GM18517 (cell line): ENCODE measurements around the gene PTPN11.
"Not testable (repeated sequence)": the region's sequence is repeated elsewhere in the genome, so short reads cannot be mapped to it uniquely, and the experiment has no call there.

Experiments
- ATAC-seq: cut with Tn5 transposase; IDR thresholded peaks from one replicate; pipeline ENCODE4 v1.9.1; 2021; ENCODE audit warnings: mild to moderate bottlenecking, moderate library complexity; ENCODE audit not compliant: unreplicated experiment

PTPN11 gene

GRCh38 chr12:112447106-112447505 is 28.4 kb downstream of the PTPN11 start:
- no peak for ATAC-seq

- not testable (repeated sequence) for ATAC-seq
Measured at GRCh38 chr12:112448165-112448564, 29.4 kb downstream of the PTPN11 start.

- ATAC-seq = no peak
Measured at GRCh38 chr12:112450725-112451124, 32.0 kb downstream of the PTPN11 start.

DNA sequence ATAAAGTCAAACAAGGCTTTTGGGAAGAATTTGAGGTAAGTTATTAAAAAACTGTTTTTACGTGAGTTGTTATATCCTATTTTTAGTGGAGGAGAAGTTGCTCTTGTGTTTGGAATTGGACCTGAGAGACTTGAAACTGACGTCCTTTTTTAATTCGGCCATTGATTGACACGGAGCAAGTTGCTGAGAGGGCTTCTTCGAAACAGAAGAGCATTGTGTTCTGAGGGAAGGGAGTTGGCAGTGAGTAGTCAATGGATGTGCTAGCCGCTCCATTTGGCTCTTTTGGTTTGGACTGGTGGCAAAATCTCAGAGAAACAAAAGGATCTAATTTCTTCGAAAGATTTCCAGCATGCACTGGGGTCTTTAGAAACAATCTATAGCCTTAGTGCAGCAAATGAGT is 37.3 kb downstream of the PTPN11 start:
- no peak for ATAC-seq

DNA sequence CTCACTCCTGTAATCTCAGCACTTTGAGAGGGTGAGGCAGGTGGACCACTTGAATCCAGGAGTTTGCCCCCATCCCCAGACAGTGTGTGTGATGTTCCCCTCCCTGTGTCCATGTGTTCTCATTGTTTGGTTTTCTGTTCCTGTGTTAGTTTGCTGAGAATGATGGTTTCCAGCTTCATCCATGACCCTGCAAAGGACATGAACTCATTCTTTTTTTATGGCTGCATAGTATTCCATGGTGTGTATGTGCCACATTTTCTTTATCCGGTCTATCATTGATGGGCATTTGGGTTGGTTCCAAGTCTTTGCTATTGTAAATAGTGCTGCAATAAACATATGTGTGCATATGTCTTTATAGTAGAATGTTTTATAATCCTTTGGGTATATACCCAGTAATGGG is 38.4 kb downstream of the PTPN11 start:
- ATAC-seq = not testable (repeated sequence)

GRCh38 chr12:112458330-112458729 is 39.6 kb downstream of the PTPN11 start:
- no peak for ATAC-seq

GRCh38 chr12:112458751-112459150 is 40.0 kb downstream of the PTPN11 start:
- ATAC-seq = no peak

DNA sequence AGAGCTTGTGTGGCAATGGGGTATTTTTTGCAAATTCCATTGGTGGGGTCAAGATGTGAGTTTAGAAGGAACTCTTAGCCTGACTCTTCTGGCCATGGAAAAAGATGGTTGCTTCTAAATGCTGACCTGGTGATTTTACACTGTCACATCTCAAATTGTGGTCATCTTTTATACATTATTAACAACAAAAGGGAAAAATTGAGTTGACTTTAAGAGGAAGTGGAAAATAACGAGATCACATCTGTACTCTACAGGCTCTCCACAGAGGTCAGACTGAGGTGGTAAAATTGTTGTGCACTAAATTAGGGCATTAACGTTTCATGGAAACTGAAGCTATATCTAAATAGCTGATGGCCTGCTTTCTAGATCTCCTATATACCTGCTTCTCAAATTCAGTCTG is 44.7 kb downstream of the PTPN11 start:
- ATAC-seq = no peak

GRCh38 chr12:112464605-112465004 is 45.9 kb downstream of the PTPN11 start:
- no peak for ATAC-seq

DNA sequence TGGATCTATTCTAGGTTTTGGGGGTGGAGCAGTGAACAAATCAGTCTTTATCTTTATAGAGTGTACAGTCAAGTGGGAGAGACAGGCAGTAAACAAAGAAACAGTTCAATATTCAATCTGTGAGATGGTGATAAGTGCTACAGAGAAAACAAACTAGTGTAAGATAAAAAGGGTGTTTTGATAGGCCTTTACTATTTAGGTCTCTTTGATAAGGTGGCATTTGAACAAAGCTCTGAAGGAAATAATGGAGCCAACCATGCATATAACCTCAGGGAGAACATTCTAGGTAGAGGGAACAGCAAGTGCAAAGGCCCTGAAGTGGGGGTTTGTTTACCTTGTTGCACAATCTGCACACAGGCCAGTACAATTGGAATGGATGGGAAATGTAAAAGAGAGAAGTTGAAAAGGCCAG is 47.3 kb downstream of the PTPN11 start:
- no peak for ATAC-seq

GRCh38 chr12:112466835-112467234 is 48.1 kb downstream of the PTPN11 start:
- ATAC-seq = no peak

DNA sequence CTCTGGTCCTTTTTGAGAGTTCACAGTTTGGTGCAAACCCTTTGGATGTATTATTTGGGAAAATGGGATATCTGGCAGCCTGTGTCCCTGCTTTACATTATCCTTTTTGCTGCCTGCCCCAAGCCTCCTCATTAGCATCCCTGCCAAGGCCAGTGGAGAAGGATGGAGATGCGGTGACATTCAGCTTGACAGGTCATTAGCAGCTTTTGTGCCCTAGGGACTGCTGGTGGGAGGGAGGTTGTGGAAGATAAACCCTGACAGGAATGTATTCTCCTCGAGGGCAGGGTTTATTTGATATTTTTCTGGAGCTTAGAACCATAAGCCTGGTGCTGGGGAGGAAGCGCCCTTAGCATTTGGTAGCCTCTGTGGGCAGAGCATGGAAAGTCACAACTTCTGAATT is 49.3 kb downstream of the PTPN11 start:
- ATAC-seq = no peak

DNA sequence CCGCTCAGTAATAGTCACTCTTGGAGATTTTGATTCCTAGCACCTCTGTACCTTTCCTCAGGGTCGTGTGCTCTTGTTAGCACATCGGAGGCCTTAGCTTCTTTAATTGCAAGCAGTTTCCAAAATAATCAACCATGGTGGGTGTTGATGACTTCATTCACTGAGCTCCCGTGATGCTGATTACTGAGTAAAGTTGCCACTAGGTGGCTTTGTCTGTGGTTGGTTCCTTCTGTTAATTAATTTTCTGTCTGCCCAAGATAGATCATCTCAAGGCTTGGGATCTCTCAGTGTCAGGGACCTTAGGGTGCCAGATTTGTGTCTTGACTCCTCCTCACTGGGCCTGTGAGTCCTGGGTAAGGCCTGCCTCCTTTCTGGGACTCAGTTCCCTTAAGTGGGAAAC is 54.3 kb downstream of the PTPN11 start:
- ATAC-seq = no peak

GRCh38 chr12:112479413-112479812 is 60.7 kb downstream of the PTPN11 start:
- no peak for ATAC-seq

DNA sequence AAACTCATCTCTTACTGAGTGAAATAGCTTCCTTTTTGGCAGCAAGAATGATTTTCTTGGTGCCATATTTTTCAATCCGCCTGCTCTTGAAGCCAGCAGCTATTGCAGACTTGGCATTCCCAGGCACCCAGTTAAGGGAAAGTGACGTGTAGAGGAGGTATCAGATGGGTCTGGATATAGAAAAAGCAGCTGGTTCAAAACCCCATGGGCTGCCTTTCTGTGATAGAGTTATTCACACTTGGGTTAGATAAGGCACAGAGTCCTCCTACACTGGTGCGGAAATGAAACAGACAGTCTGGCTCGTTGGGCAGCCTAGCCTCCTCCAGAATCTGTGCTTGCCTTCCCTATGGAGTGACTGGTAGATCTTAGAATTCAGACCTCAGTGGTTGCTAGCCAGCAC is 62.2 kb downstream of the PTPN11 start:
- ATAC-seq = no peak

- no peak for ATAC-seq
Measured at GRCh38 chr12:112482733-112483132, 64.0 kb downstream of the PTPN11 start.

GRCh38 chr12:112486361-112486760 is 67.6 kb downstream of the PTPN11 start:
- no peak for ATAC-seq

- ATAC-seq = no peak
Measured at GRCh38 chr12:112488257-112488876, 69.6 kb downstream of the PTPN11 start.

- ATAC-seq = no peak
Measured at GRCh38 chr12:112489456-112489855, 70.7 kb downstream of the PTPN11 start.

DNA sequence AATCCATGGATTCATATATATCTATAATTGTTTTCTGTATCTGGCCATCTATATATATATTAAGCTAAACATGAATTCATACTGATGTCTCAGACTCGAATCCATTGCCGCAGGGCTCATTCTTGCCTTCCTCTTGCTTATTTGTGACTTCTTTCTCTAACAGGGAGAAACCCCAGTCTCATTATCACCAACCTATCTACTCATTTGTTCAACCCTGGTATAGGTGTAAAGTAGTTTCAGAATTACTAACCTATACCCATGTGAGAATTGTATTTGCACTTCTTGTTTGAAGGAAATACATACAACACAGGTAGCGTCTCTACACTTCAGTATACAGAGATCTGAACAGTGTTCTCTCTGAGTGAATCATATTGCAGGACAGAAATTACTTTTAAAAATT is 77.7 kb downstream of the PTPN11 start:
- peak; percentile 81 for ATAC-seq

GRCh38 chr12:112498580-112498979 is 79.8 kb downstream of the PTPN11 start:
- ATAC-seq = no peak

DNA sequence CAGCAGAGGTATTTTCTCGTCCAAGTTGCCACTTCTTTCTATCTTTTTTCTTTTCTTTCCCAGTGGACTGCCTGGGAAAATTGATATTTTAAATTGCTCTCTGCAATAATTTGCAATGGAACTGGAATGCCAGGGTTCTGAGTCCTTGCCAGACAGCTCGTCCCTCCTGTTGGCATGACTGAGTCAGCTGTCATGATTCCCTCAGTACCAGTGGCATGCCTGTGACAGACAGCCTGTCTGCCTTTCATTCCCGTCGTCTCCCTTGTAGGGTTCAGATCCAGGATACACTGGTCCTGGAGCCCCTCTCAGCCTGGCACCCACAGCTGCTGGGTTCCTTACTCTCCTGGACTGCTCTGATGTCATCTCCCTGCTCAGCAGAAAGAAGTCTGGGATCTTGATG is 84.8 kb downstream of the PTPN11 start:
- no peak for ATAC-seq

DNA sequence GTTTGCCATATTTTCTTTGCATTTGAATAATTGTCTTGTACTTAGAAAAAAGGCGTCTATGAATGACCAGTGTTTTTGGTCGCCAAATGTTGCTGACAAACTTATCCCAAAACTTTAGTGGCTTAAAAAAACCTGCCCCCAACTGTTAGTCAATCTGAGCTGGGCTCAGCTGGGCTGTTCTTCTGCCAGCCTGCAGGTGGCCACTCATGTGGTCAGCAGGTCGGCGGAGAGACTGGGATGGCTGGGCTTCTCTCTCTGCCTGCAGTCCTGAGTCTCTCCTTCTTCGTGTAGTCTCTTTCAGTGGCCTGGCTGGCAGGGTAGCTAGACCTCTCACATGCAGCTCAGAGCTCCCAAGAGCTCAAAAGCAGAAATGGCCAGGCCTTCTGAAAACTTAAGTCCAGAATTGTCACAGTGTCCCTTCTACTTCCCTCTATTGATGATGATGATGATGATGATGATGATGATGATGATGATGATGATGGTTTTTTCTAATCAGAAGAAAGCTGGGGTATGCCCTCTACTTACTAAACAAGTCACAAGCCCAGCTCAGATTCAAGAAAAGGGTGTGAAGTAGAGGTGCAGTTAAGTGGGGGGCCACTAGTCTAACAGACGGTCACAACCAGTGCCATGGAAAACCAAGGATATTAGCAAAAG is 87.9 kb downstream of the PTPN11 start:
- no peak for ATAC-seq
